Spleen (tissue), 11 donors: ENCODE measurements around the gene MCC. TPM values are rescaled to one million over a fixed set of nuclear protein-coding genes. Genes with fewer than 3 reads are reported as not detected.

Experiments used
- DNase-seq: peaks from one replicate; pipeline ENCODE4 v3.0.0-alpha.2; 2020
- H3K27ac ChIP-seq, 8 donors: fragments of 200-600 bp; sonication (generic) in 7 of 8; 1 replicate in 4 of 8; 2 replicates in 4 of 8; pipeline versions ENCODE4 v1.5.0 to v1.8.0; 2016 to 2021; ENCODE audit warnings: inconsistent platforms in 4 of 8, mild to moderate bottlenecking in 4 of 8, moderate library complexity in 1 of 8
- H3K27me3 ChIP-seq, 7 donors: fragments of 200-600 bp; sonication (generic) in 6 of 7; replicated peaks in 1 of 7; 1 replicate in 4 of 7; 2 replicates in 3 of 7; pipeline versions ENCODE4 v1.5.0 to v1.8.0; 2016 to 2021; ENCODE audit warnings: inconsistent platforms in 3 of 7, mild to moderate bottlenecking in 1 of 7
- H3K36me3 ChIP-seq, 6 donors: fragments of 200-600 bp; sonication (generic) in 5 of 6; 1 replicate in 4 of 6; 2 replicates in 2 of 6; pipeline versions ENCODE4 v1.5.0 to v1.8.0; 2016 to 2021; ENCODE audit warnings: inconsistent platforms in 2 of 6
- H3K4me1 ChIP-seq, 6 donors: fragments of 200-600 bp; sonication (generic) in 5 of 6; 1 replicate in 3 of 6; 2 replicates in 3 of 6; pipeline versions ENCODE4 v1.5.0 to v1.8.0; 2016 to 2021; ENCODE audit warnings: inconsistent platforms in 3 of 6
- H3K4me3 ChIP-seq, 8 donors: fragments of 200-600 bp; sonication (generic) in 7 of 8; 1 replicate in 4 of 8; 2 replicates in 4 of 8; pipeline versions ENCODE4 v1.5.0 to v1.8.0; 2016 to 2021; ENCODE audit warnings: inconsistent platforms in 4 of 8, mild to moderate bottlenecking in 4 of 8, moderate library complexity in 2 of 8
- H3K9me3 ChIP-seq, 8 donors: fragments of 200-600 bp; sonication (generic) in 7 of 8; 1 replicate in 4 of 8; 2 replicates in 4 of 8; pipeline versions ENCODE4 v1.5.0 to v1.8.0; 2016 to 2021; ENCODE audit warnings: inconsistent platforms in 4 of 8
- CTCF ChIP-seq, 11 experiments: fragments of 200-600 bp in 7 of 11; fragments of 450-650 bp in 4 of 11; sonication (generic) in 4 of 11; IDR thresholded peaks in 8 of 11; conservative IDR thresholded peaks in 3 of 11; 1 replicate in 7 of 11; 2 replicates in 4 of 11; pipeline versions ENCODE4 v1.4.0 to v1.8.0; 2016 to 2021; ENCODE audit warnings: antibody characterized with exemption in 11 of 11, inconsistent platforms in 4 of 11, mild to moderate bottlenecking in 1 of 11
- POLR2A ChIP-seq, 3 donors: fragments of 450-650 bp; IDR thresholded peaks; one replicate each; pipeline ENCODE4 v1.5.1; 2017; ENCODE audit warnings: antibody characterized with exemption in 3 of 3, mild to moderate bottlenecking in 1 of 3
- POLR2AphosphoS5 ChIP-seq, 3 donors: sonication (generic); formaldehyde crosslinking; IDR thresholded peaks; one replicate each; pipeline ENCODE4 v1.5.1; 2017; ENCODE audit warnings: antibody characterized with exemption in 3 of 3
- WGBS, 5 donors: extraction: QIAGEN DNeasy Blood & Tissue Kit in 3 of 5; methylation state at CpG; one replicate each; pipeline versions ENCODE4 v1.1.5 to v1.1.7; 2013 to 2018; 5-methylcytosine and 5-hydroxymethylcytosine counted together
- intact Hi-C: fragments of 100-400 bp; cut with DNase I; formaldehyde crosslinking; loops from one replicate; pipeline ENCODE4 v1.15.0; 2023; ENCODE audit warnings: low total_unique reads
- polyA plus RNA-seq, 3 donors: library from polyadenylated mRNA; stranded (reverse); fragments of 200-250 nt; gene quantifications; one replicate each; pipeline ENCODE4 v1.2.1, GENCODE V29; 2013
- total RNA-seq, 7 donors: library from RNA; depleted of rRNA in 3 of 7; stranded (reverse); fragments of >200 nt in 3 of 7; fragmentation: NEBNext Ultra II Directional in 4 of 7; extraction: Animal tissue kit (Norgen Biotek cat#: 25700) in 4 of 7; gene quantifications; one replicate each; pipeline versions ENCODE4 v1.1.0 to v1.2.1, GENCODE V29; 2016 to 2021
- donor health status: healthy with polysubstance abuse.
- donor health status: DM: no; HTN: no; CAD: no; lungs with moderate emphysema.
- donor health status: DM: no; HTN: no; CAD: no.
- donor health status: Bipolar disorder and iron deficiency.
- donor health status: healthy.
- donor health status: DM: no; HTN: no; CAD: no.
- donor health status: DM: yes; HTN: yes; CAD: no.

MCC gene
- total and polyA plus RNA-seq, 10 donors, result 1.3 to 32.8 (median 15.8) TPM

- H3K27ac ChIP-seq, result no peak overlapping the region
- intact Hi-C loops, result loop anchor here (10.0 kb wide), 1 partner anchor 223 kb away; no protein-coding TSS in a partner anchor
- DNase-seq, result no peak
- no peak overlapping the region for H3K4me3 ChIP-seq
- peaks cover 11 to 21% (median 16%) of the 10 kb centered on the region in 6 donors for H3K4me1 ChIP-seq
- H3K9me3 ChIP-seq, result no peaks in the 10 kb centered on the region
- peaks cover 0 to 35% (median 0%) of the 10 kb centered on the region in 7 donors for H3K27me3 ChIP-seq
- TF ChIP-seq POLR2A (IDR thresholded peaks at IDR 0.05), result no peak
- TF ChIP-seq POLR2AphosphoS5 (IDR thresholded peaks at IDR 0.05), result no peak
- TF ChIP-seq CTCF (IDR thresholded peaks at IDR 0.05 in 8 of 11, conservative IDR thresholded peaks at IDR 0.05 in 3 of 11), result no peak
- H3K36me3 ChIP-seq, result no peaks in the 10 kb centered on the region
Observed at GRCh38 chr5:113381791-113382190, 106.5 kb downstream of the MCC start.

GRCh38 chr5:113380807-113381326, 107.4 kb downstream of the MCC start:
- DNase-seq, result no peak
- H3K4me3 ChIP-seq, result no peak overlapping the region
- no peaks in the 10 kb centered on the region for H3K36me3 ChIP-seq
- peaks cover 11 to 21% (median 16%) of the 10 kb centered on the region in 6 donors for H3K4me1 ChIP-seq
- H3K27ac ChIP-seq, result no peak overlapping the region
- 57 to 65% (median 60%) methylated on average over 3 of the region's 3 CpGs for WGBS, 5 donors
- TF ChIP-seq POLR2A (IDR thresholded peaks at IDR 0.05), result no peak
- TF ChIP-seq POLR2AphosphoS5 (IDR thresholded peaks at IDR 0.05), result no peak
- TF ChIP-seq CTCF (IDR thresholded peaks at IDR 0.05 in 8 of 11, conservative IDR thresholded peaks at IDR 0.05 in 3 of 11), result no peak
- H3K9me3 ChIP-seq, result no peaks in the 10 kb centered on the region
- H3K27me3 ChIP-seq, result peaks cover 0 to 35% (median 0%) of the 10 kb centered on the region in 7 donors
- intact Hi-C loops, result loop anchor here (10.0 kb wide), 1 partner anchor 224 kb away; no protein-coding TSS in a partner anchor

- intact Hi-C loops, result loop anchor here (10.0 kb wide), 1 partner anchor 225 kb away; no protein-coding TSS in a partner anchor
- Histone ChIP-seq H3K4me3 (no peak overlapping the region), H3K9me3 (no peaks in the 10 kb centered on the region), H3K27me3 (peaks cover 0 to 35% (median 0%) of the 10 kb centered on the region in 7 donors), H3K36me3 (no peaks in the 10 kb centered on the region), H3K27ac (no peak overlapping the region), H3K4me1 (peaks cover 11 to 21% (median 16%) of the 10 kb centered on the region in 6 donors)
- TF ChIP-seq CTCF (IDR thresholded peaks at IDR 0.05 in 8 of 11, conservative IDR thresholded peaks at IDR 0.05 in 3 of 11), result no peak
- TF ChIP-seq POLR2AphosphoS5 (IDR thresholded peaks at IDR 0.05), result no peak
- no peak for TF ChIP-seq POLR2A (IDR thresholded peaks at IDR 0.05)
- no peak for DNase-seq
- WGBS, 5 donors, result 49 to 56% (median 52%) methylated on average over 7 of the region's 7 CpGs
Observed at GRCh38 chr5:113379936-113380806, 108.1 kb downstream of the MCC start.

- Histone ChIP-seq H3K36me3 (no peaks in the 10 kb centered on the region), H3K4me1 (peaks cover 11 to 21% (median 16%) of the 10 kb centered on the region in 6 donors), H3K4me3 (no peak overlapping the region), H3K27me3 (peaks cover 0 to 26% (median 0%) of the 10 kb centered on the region in 7 donors), H3K27ac (no peak overlapping the region), H3K9me3 (no peaks in the 10 kb centered on the region)
- no peak for DNase-seq
- intact Hi-C loops, result no loop called here
- no peak for TF ChIP-seq POLR2A (IDR thresholded peaks at IDR 0.05)
- peak; percentile 29 to 83 (median 61) for TF ChIP-seq CTCF (IDR thresholded peaks at IDR 0.05 in 8 of 11, conservative IDR thresholded peaks at IDR 0.05 in 3 of 11)
- 10 to 19% (median 13%) methylated on average over 4 of the region's 4 CpGs for WGBS, 5 donors
Observed at GRCh38 chr5:113378959-113379541, 109.2 kb downstream of the MCC start.
